Tibial nerve (tissue), 3 donors: ENCODE measurements around the gene ANKMY2.

ENCODE experiments used
- POLR2A ChIP-seq, 2 donors: fragments of 450-650 bp; IDR thresholded peaks; one replicate each; pipeline ENCODE4 v1.6.1; 2017; ENCODE audit warnings: antibody characterized with exemption in 2 of 2, mild to moderate bottlenecking in 2 of 2, moderate library complexity in 2 of 2
- TF ChIP-seq, protein P1 (sequence below), 5 experiments: fragments of 200-600 bp in 3 of 5; fragments of 450-650 bp in 2 of 5; sonication (generic) in 3 of 5; IDR thresholded peaks; one replicate each; pipeline ENCODE4 v1.5.1; 2016 to 2019; ENCODE audit warnings: antibody characterized with exemption in 5 of 5, mild to moderate bottlenecking in 3 of 5, moderate library complexity in 2 of 5

DNA sequence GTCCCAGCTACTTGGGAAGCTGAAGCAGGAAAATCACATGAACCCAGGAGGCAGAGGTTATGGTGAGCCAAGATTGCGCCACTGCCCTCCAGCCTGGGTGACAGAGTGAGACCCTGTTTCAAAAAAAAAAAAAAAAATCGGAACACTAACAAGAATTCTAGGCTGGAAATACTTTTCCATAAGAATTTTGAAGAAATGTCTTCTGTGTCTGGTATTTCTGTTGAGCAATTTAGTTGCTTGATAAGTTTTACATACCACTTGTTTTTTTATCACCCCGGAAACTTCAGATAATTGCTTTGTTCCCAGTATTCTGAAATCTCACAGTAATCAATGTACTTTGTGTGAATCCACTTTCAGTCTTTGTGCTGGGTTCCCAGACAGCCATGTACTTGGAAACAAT is 26.3 kb upstream of the ANKMY2 start:
- TF ChIP-seq, protein P1, sequence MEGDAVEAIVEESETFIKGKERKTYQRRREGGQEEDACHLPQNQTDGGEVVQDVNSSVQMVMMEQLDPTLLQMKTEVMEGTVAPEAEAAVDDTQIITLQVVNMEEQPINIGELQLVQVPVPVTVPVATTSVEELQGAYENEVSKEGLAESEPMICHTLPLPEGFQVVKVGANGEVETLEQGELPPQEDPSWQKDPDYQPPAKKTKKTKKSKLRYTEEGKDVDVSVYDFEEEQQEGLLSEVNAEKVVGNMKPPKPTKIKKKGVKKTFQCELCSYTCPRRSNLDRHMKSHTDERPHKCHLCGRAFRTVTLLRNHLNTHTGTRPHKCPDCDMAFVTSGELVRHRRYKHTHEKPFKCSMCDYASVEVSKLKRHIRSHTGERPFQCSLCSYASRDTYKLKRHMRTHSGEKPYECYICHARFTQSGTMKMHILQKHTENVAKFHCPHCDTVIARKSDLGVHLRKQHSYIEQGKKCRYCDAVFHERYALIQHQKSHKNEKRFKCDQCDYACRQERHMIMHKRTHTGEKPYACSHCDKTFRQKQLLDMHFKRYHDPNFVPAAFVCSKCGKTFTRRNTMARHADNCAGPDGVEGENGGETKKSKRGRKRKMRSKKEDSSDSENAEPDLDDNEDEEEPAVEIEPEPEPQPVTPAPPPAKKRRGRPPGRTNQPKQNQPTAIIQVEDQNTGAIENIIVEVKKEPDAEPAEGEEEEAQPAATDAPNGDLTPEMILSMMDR (IDR thresholded peaks at IDR 0.05), result no peak
- no peak for TF ChIP-seq POLR2A (IDR thresholded peaks at IDR 0.05)
